HAP-1 (cell line): ENCODE measurements around the gene TAMALIN.

Source experiments
- DNase-seq, 2 experiments: peaks; one replicate each; pipeline ENCODE4 v3.0.0-alpha.2; 2016 to 2020; ENCODE audit warnings: low spot score in 2 of 2
- H3K27me3 ChIP-seq: fragments of 250-450 bp; sonication (Bioruptor Pico); 2 replicates; pipeline ENCODE4 v1.5.1; 2020; ENCODE audit warnings: low read depth, mild to moderate bottlenecking, moderate library complexity
- H3K36me3 ChIP-seq: fragments of 250-450 bp; sonication (Bioruptor Pico); replicated peaks from 2 replicates; pipeline ENCODE4 v1.5.1; 2020; ENCODE audit warnings: mild to moderate bottlenecking
- H3K4me1 ChIP-seq: fragments of 250-450 bp; sonication (Bioruptor Pico); 2 replicates; pipeline ENCODE4 v1.5.1; 2020; ENCODE audit warnings: mild to moderate bottlenecking
- H3K4me3 ChIP-seq: fragments of 250-450 bp; sonication (Bioruptor Pico); 2 replicates; pipeline ENCODE4 v1.5.1; 2020; ENCODE audit warnings: mild to moderate bottlenecking, moderate library complexity
- H3K9me3 ChIP-seq: fragments of 250-450 bp; sonication (Bioruptor Pico); 2 replicates; pipeline ENCODE4 v1.5.1; 2020; ENCODE audit warnings: mild to moderate bottlenecking, moderate library complexity
- in situ Hi-C: fragments of 300-500 bp; cut with MboI; formaldehyde crosslinking; loops from 3 replicates; pipeline ENCODE4 v1.14.3; 2020; ENCODE audit warnings: low sequenced_read_pairs, inconsistent platforms, mixed read lengths

Gene TAMALIN

GRCh38 chr12:52042706-52043385, 36.1 kb downstream of the TAMALIN start:
- H3K4me3 ChIP-seq = no peak overlapping the region
- no peaks in the 10 kb centered on the region for H3K4me1 ChIP-seq
- peaks cover 4% of the 10 kb centered on the region for H3K36me3 ChIP-seq
- no peaks in the 10 kb centered on the region for H3K27me3 ChIP-seq
- in situ Hi-C loops = no loop called here
- H3K9me3 ChIP-seq = no peaks in the 10 kb centered on the region
- no peak for DNase-seq

DNA sequence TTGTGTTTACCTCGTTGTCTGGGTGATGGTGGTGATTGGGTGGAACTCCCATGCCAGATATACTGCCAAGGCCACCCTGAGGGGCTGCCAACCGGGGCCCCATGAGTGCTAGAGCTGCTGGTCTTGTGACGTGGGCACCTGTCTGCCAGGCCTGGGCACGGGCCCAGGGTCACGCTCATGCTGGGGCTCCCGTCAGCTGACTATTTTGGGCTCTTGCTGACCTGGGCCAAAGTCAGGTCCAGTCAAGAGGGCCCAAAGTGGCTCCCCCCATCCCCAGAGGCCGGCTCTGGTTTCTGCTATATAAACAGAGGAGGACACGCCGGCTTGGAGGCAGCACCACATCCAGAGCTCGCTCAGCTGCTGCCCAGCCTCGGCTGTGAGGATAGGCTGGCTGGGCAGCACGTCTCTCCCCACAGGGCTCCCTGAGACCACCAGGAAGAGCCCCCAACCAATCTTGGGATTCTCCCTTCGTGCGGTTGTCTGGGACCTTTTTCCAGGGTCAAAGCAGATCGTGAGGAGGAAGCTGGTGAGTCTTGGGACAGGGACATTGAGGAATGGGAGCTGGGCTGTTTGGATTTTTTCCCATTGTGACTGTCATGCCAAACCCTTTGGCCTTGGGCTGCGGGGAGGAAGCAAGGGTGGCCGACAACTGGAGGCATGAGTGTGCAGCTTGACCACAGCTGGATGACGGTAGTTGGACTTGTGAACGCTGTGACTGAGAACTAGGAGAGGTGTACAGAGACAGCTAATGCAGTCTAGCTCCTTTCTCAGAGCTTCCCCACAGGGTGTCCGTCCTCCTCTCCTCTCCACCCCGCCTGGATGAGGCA, 36.9 kb downstream of the TAMALIN start:
- H3K9me3 ChIP-seq = no peaks in the 10 kb centered on the region
- no peak overlapping the region for H3K4me3 ChIP-seq
- in situ Hi-C loops = no loop called here
- H3K27me3 ChIP-seq = no peaks in the 10 kb centered on the region
- peaks cover 4% of the 10 kb centered on the region for H3K36me3 ChIP-seq
- DNase-seq = no peak
- H3K4me1 ChIP-seq = no peaks in the 10 kb centered on the region

- no peaks in the 10 kb centered on the region for H3K9me3 ChIP-seq
- H3K27me3 ChIP-seq = no peaks in the 10 kb centered on the region
- H3K4me1 ChIP-seq = no peaks in the 10 kb centered on the region
- H3K4me3 ChIP-seq = no peak overlapping the region
- DNase-seq = no peak
- in situ Hi-C loops = no loop called here
- peaks cover 4% of the 10 kb centered on the region for H3K36me3 ChIP-seq
Measured at GRCh38 chr12:52044292-52044983, 37.7 kb downstream of the TAMALIN start.

DNA sequence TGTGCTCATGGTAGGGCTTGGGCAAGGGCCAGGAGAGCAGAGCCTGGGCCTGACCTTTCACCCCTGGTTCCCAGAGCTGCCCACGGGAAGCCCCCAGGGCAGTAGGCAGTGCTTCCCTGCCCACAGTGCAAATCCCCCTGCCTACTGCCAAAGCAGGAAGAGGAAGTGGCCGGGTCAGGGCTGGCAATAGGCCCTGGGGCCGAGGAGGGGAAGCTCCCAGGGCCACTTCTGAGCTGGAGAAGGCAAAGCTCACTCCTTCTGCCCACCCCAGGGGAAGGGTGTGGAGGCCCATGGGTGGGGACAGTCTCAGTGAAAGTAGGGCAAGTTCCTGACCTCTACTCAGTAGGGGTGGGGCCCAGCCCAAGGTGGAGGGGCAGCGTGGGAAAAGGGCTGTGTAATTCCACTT, 39.1 kb downstream of the TAMALIN start:
- no peaks in the 10 kb centered on the region for H3K27me3 ChIP-seq
- H3K4me1 ChIP-seq = peaks cover 10% of the 10 kb centered on the region
- H3K36me3 ChIP-seq = peaks cover 4% of the 10 kb centered on the region
- in situ Hi-C loops = no loop called here
- no peaks in the 10 kb centered on the region for H3K9me3 ChIP-seq
- H3K4me3 ChIP-seq = no peak overlapping the region
- DNase-seq = no peak

GRCh38 chr12:52046859-52047258, 40.1 kb downstream of the TAMALIN start:
- Histone ChIP-seq H3K4me3 (no peak overlapping the region), H3K36me3 (peaks cover 4% of the 10 kb centered on the region), H3K27me3 (no peaks in the 10 kb centered on the region), H3K4me1 (peaks cover 15% of the 10 kb centered on the region), H3K9me3 (no peaks in the 10 kb centered on the region)
- DNase-seq = no peak
- in situ Hi-C loops = no loop called here

DNA sequence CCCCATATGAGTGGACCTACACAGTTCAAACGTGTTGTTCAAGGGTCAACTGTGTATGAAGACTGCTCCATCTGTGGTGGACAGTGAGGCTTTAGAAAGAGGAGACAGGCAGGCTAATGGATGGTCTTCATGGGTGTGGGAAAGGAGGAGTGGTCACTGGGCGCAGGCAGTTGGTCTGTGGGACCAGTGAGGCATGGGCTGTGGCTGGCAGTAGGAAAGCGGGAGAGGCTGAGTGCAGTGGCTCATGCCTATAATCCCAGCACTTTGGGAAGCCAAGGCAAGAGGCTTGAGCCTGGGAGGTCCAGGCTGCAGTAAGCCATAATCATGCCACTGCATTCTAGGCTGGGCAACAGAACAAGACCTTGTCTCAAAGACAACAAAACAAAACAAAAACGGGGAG, 42.5 kb downstream of the TAMALIN start:
- Histone ChIP-seq H3K9me3 (no peaks in the 10 kb centered on the region), H3K27me3 (no peaks in the 10 kb centered on the region), H3K4me3 (no peak overlapping the region), H3K4me1 (peaks cover 16% of the 10 kb centered on the region), H3K36me3 (peaks cover 3% of the 10 kb centered on the region)
- in situ Hi-C loops = no loop called here
- DNase-seq = no peak

DNA sequence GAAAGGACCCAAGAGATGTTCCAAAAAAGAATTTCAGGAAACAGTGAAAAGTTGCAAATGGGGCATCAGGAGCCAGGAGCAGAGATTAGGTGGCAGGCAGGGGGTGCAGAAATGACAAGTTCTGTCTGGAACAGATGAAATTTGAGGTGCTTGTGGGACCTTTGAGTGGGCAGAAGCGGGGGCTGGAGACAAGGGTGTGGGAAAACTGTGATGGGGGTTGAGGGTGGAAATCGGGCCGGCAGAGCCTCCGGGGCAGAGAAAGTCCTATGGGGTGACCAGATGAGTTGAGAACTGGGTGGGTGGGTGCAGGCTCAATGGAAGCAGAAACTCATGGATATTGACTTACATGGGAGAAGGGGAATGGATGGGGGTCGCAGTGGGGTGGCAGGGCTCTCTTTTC, 42.9 kb downstream of the TAMALIN start:
- no peaks in the 10 kb centered on the region for H3K27me3 ChIP-seq

DNA sequence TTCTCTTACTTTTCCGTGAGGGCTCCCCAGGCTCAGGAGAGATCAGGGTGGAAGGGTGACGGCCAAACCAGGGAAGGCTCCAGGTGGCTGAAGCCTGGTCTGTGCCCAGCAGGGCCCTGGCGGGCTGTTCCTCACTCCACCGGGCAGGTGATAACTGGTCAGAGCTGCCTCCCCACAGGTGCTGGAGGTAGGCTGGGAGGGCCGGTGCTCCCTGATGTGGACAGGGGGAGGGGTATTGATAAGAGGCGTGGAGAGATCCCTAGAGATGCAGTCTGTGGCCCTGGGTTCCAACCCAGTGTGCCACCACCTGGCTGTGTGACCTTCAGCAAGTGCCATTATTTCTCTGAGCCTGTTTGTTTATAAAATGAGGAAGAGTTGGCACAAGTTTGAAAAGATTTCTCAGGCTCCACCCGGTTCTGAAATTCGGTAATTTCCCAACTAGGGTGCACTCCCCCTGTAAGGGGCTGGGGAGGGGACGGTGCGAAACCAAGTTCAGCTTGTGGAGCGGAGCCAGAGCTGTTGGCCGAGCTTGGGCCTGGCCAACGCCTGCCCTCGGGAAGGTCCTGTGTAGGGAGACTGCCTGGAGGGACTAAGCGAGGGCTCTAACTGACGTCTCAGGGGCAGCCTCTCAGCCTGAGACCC, 43.5 kb downstream of the TAMALIN start:
- H3K4me1 ChIP-seq = peaks cover 16% of the 10 kb centered on the region
- no peak for DNase-seq
- peaks cover 9% of the 10 kb centered on the region for H3K36me3 ChIP-seq
- H3K9me3 ChIP-seq = no peaks in the 10 kb centered on the region
- H3K27me3 ChIP-seq = no peaks in the 10 kb centered on the region
- in situ Hi-C loops = no loop called here
- peak overlapping the region; percentile 46 for H3K4me3 ChIP-seq

More for the DNA sequence above, 42.9 kb downstream of the TAMALIN start:
- DNase-seq = no peak
- no peaks in the 10 kb centered on the region for H3K9me3 ChIP-seq
- H3K4me1 ChIP-seq = peaks cover 16% of the 10 kb centered on the region
- H3K4me3 ChIP-seq = no peak overlapping the region
- H3K36me3 ChIP-seq = peaks cover 4% of the 10 kb centered on the region
- in situ Hi-C loops = no loop called here

GRCh38 chr12:52050758-52051541, 44.2 kb downstream of the TAMALIN start, which contains the start of gene NR4A1:
Gene NR4A1, plus strand, starts transcription at chr12:52051442. Its CDS starts 2,887 bp downstream, at chr12:52054329.
- in situ Hi-C loops = no loop called here
- H3K4me1 ChIP-seq = peaks cover 16% of the 10 kb centered on the region
- H3K9me3 ChIP-seq = no peaks in the 10 kb centered on the region
- DNase-seq = peak; percentile 88 to 98
- H3K36me3 ChIP-seq = peaks cover 9% of the 10 kb centered on the region
- H3K27me3 ChIP-seq = no peaks in the 10 kb centered on the region
- peak within 1 kb of the TSS; percentile 46 for H3K4me3 ChIP-seq

GRCh38 chr12:52052468-52053186, 45.9 kb downstream of the TAMALIN start:
- no peaks in the 10 kb centered on the region for H3K9me3 ChIP-seq
- DNase-seq = no peak
- in situ Hi-C loops = no loop called here
- H3K36me3 ChIP-seq = peaks cover 20% of the 10 kb centered on the region
- H3K4me1 ChIP-seq = peaks cover 16% of the 10 kb centered on the region
- no peak overlapping the region for H3K4me3 ChIP-seq
- H3K27me3 ChIP-seq = no peaks in the 10 kb centered on the region

DNA sequence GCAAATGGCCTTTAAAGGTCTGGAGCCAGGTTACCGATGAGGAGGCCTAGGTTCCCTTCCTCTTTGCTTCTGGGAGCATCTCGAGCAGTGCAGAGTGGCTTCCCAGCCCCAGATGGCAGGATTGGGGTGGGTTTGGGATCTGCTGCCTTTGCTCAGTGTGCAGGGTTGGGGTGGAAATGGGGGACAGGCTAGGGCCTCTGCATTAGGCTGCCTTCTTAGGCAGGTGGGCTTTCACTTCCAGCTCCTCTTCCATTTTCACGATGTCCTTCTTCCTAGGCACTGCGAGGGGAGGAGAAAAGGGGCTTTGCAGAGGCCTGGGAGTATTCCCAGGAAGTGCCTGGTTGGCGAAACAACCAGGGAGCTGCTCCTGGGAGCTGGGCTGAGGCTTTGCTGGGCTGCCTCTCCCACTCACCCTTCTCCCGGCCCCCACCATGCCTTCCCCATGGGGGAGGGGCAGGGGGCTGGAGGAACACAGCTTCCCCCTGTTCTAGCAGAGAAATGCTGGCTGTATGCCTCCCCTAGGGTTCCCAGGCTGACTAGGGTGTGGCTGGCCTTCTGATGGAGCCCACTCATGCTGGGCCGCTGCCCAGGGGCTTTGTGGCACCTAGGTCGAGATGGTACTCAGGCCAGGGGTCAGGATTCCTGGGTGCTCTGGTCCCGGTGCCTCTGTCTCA, 46.9 kb downstream of the TAMALIN start:
- H3K4me3 ChIP-seq = no peak overlapping the region
- in situ Hi-C loops = no loop called here
- H3K4me1 ChIP-seq = peaks cover 16% of the 10 kb centered on the region
- no peaks in the 10 kb centered on the region for H3K27me3 ChIP-seq
- no peak for DNase-seq
- peaks cover 23% of the 10 kb centered on the region for H3K36me3 ChIP-seq
- no peaks in the 10 kb centered on the region for H3K9me3 ChIP-seq

DNA sequence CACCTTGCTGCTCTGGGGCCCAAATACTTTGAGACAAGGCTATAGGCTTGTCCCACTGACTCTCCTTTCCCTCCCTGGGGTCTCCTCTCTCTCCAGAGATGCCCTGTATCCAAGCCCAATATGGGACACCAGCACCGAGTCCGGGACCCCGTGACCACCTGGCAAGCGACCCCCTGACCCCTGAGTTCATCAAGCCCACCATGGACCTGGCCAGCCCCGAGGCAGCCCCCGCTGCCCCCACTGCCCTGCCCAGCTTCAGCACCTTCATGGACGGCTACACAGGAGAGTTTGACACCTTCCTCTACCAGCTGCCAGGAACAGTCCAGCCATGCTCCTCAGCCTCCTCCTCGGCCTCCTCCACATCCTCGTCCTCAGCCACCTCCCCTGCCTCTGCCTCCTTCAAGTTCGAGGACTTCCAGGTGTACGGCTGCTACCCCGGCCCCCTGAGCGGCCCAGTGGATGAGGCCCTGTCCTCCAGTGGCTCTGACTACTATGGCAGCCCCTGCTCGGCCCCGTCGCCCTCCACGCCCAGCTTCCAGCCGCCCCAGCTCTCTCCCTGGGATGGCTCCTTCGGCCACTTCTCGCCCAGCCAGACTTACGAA, 47.6 kb downstream of the TAMALIN start:
- DNase-seq = no peak
- Histone ChIP-seq H3K4me3 (no peak overlapping the region), H3K9me3 (no peaks in the 10 kb centered on the region), H3K36me3 (peaks cover 23% of the 10 kb centered on the region), H3K27me3 (no peaks in the 10 kb centered on the region), H3K4me1 (peaks cover 16% of the 10 kb centered on the region)
- in situ Hi-C loops = no loop called here
